Pulmonary artery endothelial cell (primary cell): Measurements from ENCODE around the gene FEV. TPM values are rescaled to one million over a fixed set of nuclear protein-coding genes. Genes with fewer than 3 reads are reported as not detected.

Experiments used
- DNase-seq: peaks from one replicate; pipeline ENCODE4 v3.0.0-alpha.2; 2011; ENCODE audit warnings: low read depth, low spot score
- total RNA-seq: library from RNA; depleted of rRNA; stranded (reverse); fragments of >200 nt; gene quantifications from 2 replicates; pipeline ENCODE4 v1.2.3, GENCODE V29; 2014

FEV gene
- total RNA-seq, 1 donor from 2014 or later = not detected

- peak; percentile 32 for DNase-seq
Measured at GRCh38 chr2:218979846-218980734, 4.9 kb downstream of the FEV start.

- no peak for DNase-seq
Measured at GRCh38 chr2:218975060-218975777, 9.8 kb downstream of the FEV start.

- DNase-seq = no peak
Measured at GRCh38 chr2:218970894-218971293, 14.1 kb downstream of the FEV start.

GRCh38 chr2:218964041-218964771, 20.8 kb downstream of the FEV start:
- no peak for DNase-seq

GRCh38 chr2:218963601-218964000, 21.4 kb downstream of the FEV start:
- no peak for DNase-seq

GRCh38 chr2:218962859-218963492, 22.0 kb downstream of the FEV start:
- no peak for DNase-seq

GRCh38 chr2:218961651-218962570, 23.1 kb downstream of the FEV start:
- no peak for DNase-seq

GRCh38 chr2:218961229-218961628, 23.8 kb downstream of the FEV start:
- DNase-seq = no peak

- DNase-seq = no peak
Measured at GRCh38 chr2:218960309-218961165, 24.4 kb downstream of the FEV start.

GRCh38 chr2:218959761-218960308, 25.1 kb downstream of the FEV start:
- DNase-seq = no peak

- peak; percentile 30 for DNase-seq
Measured at GRCh38 chr2:218959141-218959731, 25.7 kb downstream of the FEV start, which contains the start of gene CDK5R2. TSS of gene CDK5R2 (plus strand) at chr2:218959666. CDS start at chr2:218959821, 155 bp downstream.

GRCh38 chr2:218958276-218958675, 26.7 kb downstream of the FEV start:
- DNase-seq = no peak

GRCh38 chr2:218957671-218958070, 27.3 kb downstream of the FEV start:
- DNase-seq = no peak

GRCh38 chr2:218956039-218956438, 28.9 kb downstream of the FEV start:
- no peak for DNase-seq

- DNase-seq = no peak
Measured at GRCh38 chr2:218954541-218955300, 30.3 kb downstream of the FEV start.

GRCh38 chr2:218953366-218953954, 31.5 kb downstream of the FEV start:
- no peak for DNase-seq

- DNase-seq = no peak
Measured at GRCh38 chr2:218952160-218952559, 32.8 kb downstream of the FEV start.
